Endothelial cell of umbilical vein (primary cell): ENCODE data around the gene GNAL. TPM values are rescaled to one million over a fixed set of nuclear protein-coding genes. Genes with fewer than 3 reads are reported as not detected.

Experiments used
- BruUV-seq: library from RNA; stranded (reverse); fragments of 400-500 nt; replicated peaks from 2 replicates; lab custom pipeline; 2021; lab: Mats Ljungman, UMichigan
- CTCF ChIA-PET: fragments of 300-600, 350-600 bp; sonication (Branson Sonifier 250); formaldehyde crosslinking; loops from one replicate; lab custom pipeline; 2021; ENCODE audit warnings: antibody characterized with exemption, inconsistent platforms; lab: Charles Lee
- POLR2A ChIA-PET: fragments of 300-600, 350-600 bp; sonication (Branson Sonifier 250); formaldehyde crosslinking; loops from one replicate; lab custom pipeline; 2021; ENCODE audit warnings: antibody characterized with exemption, inconsistent platforms; lab: Charles Lee
- DNase-seq: peaks from one replicate; pipeline ENCODE4 v3.0.0-alpha.2; 2011; ENCODE audit warnings: low read depth, low spot score
- FAIRE-seq: peaks from 2 replicates; lab custom pipeline; 2011; peaks lifted over from hg19 to GRCh38; lab: Jason Lieb, UNC
- H2AFZ ChIP-seq: 2 replicates; pipeline ENCODE4 v1.6.0; 2012; ENCODE audit warnings: low read depth, low read length, control low read depth, inconsistent platforms
- H3K27ac ChIP-seq: 2 replicates; pipeline ENCODE4 v1.5.1; 2011; ENCODE audit warnings: low read depth, mild to moderate bottlenecking, control low read depth, low read length, moderate library complexity; ENCODE audit not compliant: insufficient read depth
- H3K27me3 ChIP-seq, 2 experiments: 2 replicates each; pipeline versions ENCODE4 v1.6.0 to v1.6.1; 2011; ENCODE audit warnings: low read length in 2 of 2, mixed read lengths in 1 of 2; ENCODE audit not compliant: control insufficient read depth in 2 of 2, insufficient read depth in 2 of 2
- H3K36me3 ChIP-seq, 2 experiments: 2 replicates in 1 of 2; 3 replicates in 1 of 2; pipeline ENCODE4 v1.5.1; 2011; ENCODE audit warnings: low read length in 2 of 2, mild to moderate bottlenecking in 1 of 2, moderate library complexity in 1 of 2; ENCODE audit not compliant: control insufficient read depth in 2 of 2, insufficient read depth in 2 of 2; ENCODE audit errors: extremely low read depth in 1 of 2
- H3K4me1 ChIP-seq: 3 replicates; pipeline ENCODE4 v1.5.1; 2011; ENCODE audit warnings: mild to moderate bottlenecking, low read length; ENCODE audit not compliant: control insufficient read depth, insufficient read depth; ENCODE audit errors: extremely low read depth
- H3K4me2 ChIP-seq: 2 replicates; pipeline ENCODE4 v1.6.1; 2011; ENCODE audit warnings: low read length, control low read depth, mixed read lengths; ENCODE audit not compliant: insufficient read depth
- H3K4me3 ChIP-seq, 3 experiments: fragments of 200-600 bp in 1 of 3; sonication (generic), shearing (Covaris generic) in 1 of 3; replicated peaks in 1 of 3; 2 replicates each; pipeline ENCODE4 v1.5.1; 2011 to 2016; ENCODE audit warnings: control low read depth in 3 of 3, low read length in 3 of 3, mild to moderate bottlenecking in 2 of 3, inconsistent platforms in 1 of 3, low read depth in 1 of 3, moderate library complexity in 1 of 3; ENCODE audit not compliant: insufficient read depth in 1 of 3
- H3K79me2 ChIP-seq: 2 replicates; pipeline ENCODE4 v1.6.0; 2012; ENCODE audit warnings: low read length, inconsistent platforms; ENCODE audit not compliant: control insufficient read depth, insufficient read depth
- H3K9ac ChIP-seq: replicated peaks from 2 replicates; pipeline ENCODE3; 2011; ENCODE audit warnings: low read length, control low read depth; ENCODE audit not compliant: insufficient read depth; ENCODE audit errors: extremely low read depth
- H3K9me1 ChIP-seq: replicated peaks from 3 replicates; pipeline ENCODE4 v1.6.0; 2011; ENCODE audit warnings: mild to moderate bottlenecking, low read length; ENCODE audit not compliant: control insufficient read depth, insufficient read depth; ENCODE audit errors: extremely low read depth
- H3K9me3 ChIP-seq: replicated peaks from 2 replicates; pipeline ENCODE4 v1.5.1; 2012; ENCODE audit warnings: low read length, inconsistent platforms; ENCODE audit not compliant: control insufficient read depth, insufficient read depth
- H4K20me1 ChIP-seq: replicated peaks from 2 replicates; pipeline ENCODE3; 2011; ENCODE audit warnings: mild to moderate bottlenecking, low read length; ENCODE audit not compliant: control insufficient read depth, insufficient read depth; ENCODE audit errors: extremely low read depth
- CTCF ChIP-seq, 2 donors: IDR thresholded peaks; 1 replicate in 1 of 2; 2 replicates in 1 of 2; pipeline ENCODE4 v1.5.1; 2011; ENCODE audit warnings: low read length in 2 of 2, mild to moderate bottlenecking in 2 of 2, moderate library complexity in 2 of 2, control low read depth in 1 of 2, inconsistent platforms in 1 of 2, low read depth in 1 of 2; ENCODE audit not compliant: insufficient read depth in 1 of 2; ENCODE audit errors: extremely low read depth in 1 of 2
- EZH2 ChIP-seq: IDR thresholded peaks from 2 replicates; pipeline ENCODE4 v1.6.1; 2012; ENCODE audit warnings: borderline replicate concordance, low read depth, mild to moderate bottlenecking, moderate library complexity, low read length, inconsistent platforms; ENCODE audit not compliant: severe bottlenecking
- GATA2 ChIP-seq: IDR thresholded peaks from 2 replicates; pipeline ENCODE4 v1.7.0; 2011; ENCODE audit warnings: low read depth, mild to moderate bottlenecking, moderate library complexity, mixed read lengths, low read length; ENCODE audit not compliant: insufficient read length, insufficient read depth
- JUN ChIP-seq: IDR thresholded peaks from 2 replicates; pipeline ENCODE4 v1.6.1; 2011; ENCODE audit warnings: borderline replicate concordance, low read depth; ENCODE audit not compliant: insufficient read length, insufficient read depth
- MAX ChIP-seq: IDR thresholded peaks from 2 replicates; pipeline ENCODE4 v1.6.1; 2011; ENCODE audit not compliant: insufficient read depth, insufficient read length
- MYC ChIP-seq: IDR thresholded peaks from one replicate; pipeline ENCODE4 v1.6.1; 2011; ENCODE audit warnings: mild to moderate bottlenecking, low read depth, low read length
- POLR2A ChIP-seq: IDR thresholded peaks from 2 replicates; pipeline ENCODE4 v1.6.1; 2012; ENCODE audit warnings: low read depth, mild to moderate bottlenecking, control low read depth, low read length
- POLR2AphosphoS5 ChIP-seq: IDR thresholded peaks from 2 replicates; pipeline ENCODE4 v1.6.1; 2012; ENCODE audit warnings: low read depth, mild to moderate bottlenecking, control low read depth, low read length, moderate library complexity; ENCODE audit not compliant: insufficient read depth
- dilution Hi-C: fragments of 300-500 bp; cut with MboI; formaldehyde crosslinking; loops from one replicate; pipeline ENCODE4 v1.15.0; 2019; ENCODE audit warnings: low sequenced_read_pairs; ENCODE audit not compliant: extremely low pct_ligation_motif_present
- intact Hi-C: fragments of 100-400 bp; cut with micrococcal nuclease; formaldehyde crosslinking; loops from one replicate; pipeline ENCODE4 v1.10.0; 2022
- polyA plus RNA-seq, 4 experiments: library from polyadenylated mRNA; depleted of rRNA in 3 of 4; stranded (reverse) in 3 of 4; unstranded in 1 of 4; fragments of >200 nt; gene quantifications; 2 replicates each; pipeline versions ENCODE4 v1.2.1 to v1.2.3, GENCODE V29; 2011 to 2012; ENCODE audit warnings: missing spikeins in 1 of 4
- total RNA-seq: library from RNA; stranded (reverse); gene quantifications from 2 replicates; pipeline ENCODE4 v1.2.3, GENCODE V29; 2021

The GNAL gene
- total and polyA plus RNA-seq, 2 donors (not counting 3 experiments of a cell fraction or from before 2014, with no cell fraction given), result 0.07 to 0.73 TPM

GRCh38 chr18:11672846-11673454 lies 16.1 kb upstream of the GNAL start:
- no peak overlapping the region for H3K27ac ChIP-seq
- H3K79me2 ChIP-seq, result no peaks in the 10 kb centered on the region
- H2AFZ ChIP-seq, result no peak overlapping the region
- H3K27me3 ChIP-seq, result no peaks in the 10 kb centered on the region
- dilution Hi-C loops, result no loop called here
- no peaks in the 10 kb centered on the region for H3K9me3 ChIP-seq
- no peaks in the 10 kb centered on the region for H3K36me3 ChIP-seq
- BruUV-seq, result no TSS peak
- no peaks in the 10 kb centered on the region for H3K4me1 ChIP-seq
- no peak for FAIRE-seq
- CTCF ChIA-PET, result no interaction called here
- intact Hi-C loops, result no loop called here
- H3K9ac ChIP-seq, result no peak overlapping the region
- TF ChIP-seq EZH2, result no peak
- no peak for TF ChIP-seq MAX
- no peak for TF ChIP-seq JUN
- no peak for TF ChIP-seq GATA2
- no peak for TF ChIP-seq POLR2A
- no peak for TF ChIP-seq MYC
- TF ChIP-seq CTCF (IDR thresholded peaks at IDR 0.05; ENCODE audit: extremely low read depth in 1 of 2, insufficient read depth in 1 of 2, low read depth in 1 of 2, low read length in 2 of 2), result no peak
- TF ChIP-seq POLR2AphosphoS5, result no peak
- no peaks in the 10 kb centered on the region for H3K9me1 ChIP-seq
- DNase-seq, result no peak
- H4K20me1 ChIP-seq, result no peaks in the 10 kb centered on the region
- no peak overlapping the region for H3K4me3 ChIP-seq
- POLR2A ChIA-PET, result no interaction called here
- no peak overlapping the region for H3K4me2 ChIP-seq
